ENCODE measurements around the gene SASH1. TPM values are rescaled to one million over a fixed set of nuclear protein-coding genes. Genes with fewer than 3 reads are reported as not detected.

The SASH1 gene
- total RNA-seq, 3 donors from 2014 or later: 107 to 304 (median 145) TPM

GRCh38 chr6:148464319-148465010 lies 121.8 kb downstream of the SASH1 start:
- TF ChIP-seq POLR2A (IDR thresholded peaks at IDR 0.05): no peak
- peak in 1 of 3 donors; percentile 54 for TF ChIP-seq POLR2AphosphoS5 (IDR thresholded peaks at IDR 0.05)
- TF ChIP-seq CTCF (IDR thresholded peaks at IDR 0.05): peak; percentile 87 to 92 (median 90)
- H3K27ac ChIP-seq: peak overlapping the region; percentile 56 to 67
- peaks cover 0 to 11% of the 10 kb centered on the region in 2 donors for H3K4me1 ChIP-seq
- no peaks in the 10 kb centered on the region for H3K36me3 ChIP-seq
- no peak overlapping the region for H3K4me3 ChIP-seq
- no peaks in the 10 kb centered on the region for H3K9me3 ChIP-seq
- intact Hi-C loops (cut with DNase I; ENCODE audit: low total_unique reads): no loop called here
- peak; percentile 68 to 69 for DNase-seq (ENCODE audit: low spot score in 2 of 2)
- H3K27me3 ChIP-seq: no peaks in the 10 kb centered on the region

- Histone ChIP-seq H3K4me1 (peaks cover 0 to 7% of the 10 kb centered on the region in 2 donors), H3K27me3 (no peaks in the 10 kb centered on the region), H3K36me3 (no peaks in the 10 kb centered on the region), H3K9me3 (no peaks in the 10 kb centered on the region), H3K4me3 (no peak overlapping the region), H3K27ac (peak overlapping the region in 1 of 2 donors; percentile 80)
- TF ChIP-seq CTCF (IDR thresholded peaks at IDR 0.05) (no peak), POLR2AphosphoS5 (IDR thresholded peaks at IDR 0.05) (no peak), POLR2A (IDR thresholded peaks at IDR 0.05) (no peak)
- intact Hi-C loops (cut with DNase I; ENCODE audit: low total_unique reads): no loop called here
- no peak for DNase-seq (ENCODE audit: low spot score in 2 of 2)
These were observed 122.3 kb downstream of the SASH1 start for GRCh38 chr6:148465011-148465335.

- Histone ChIP-seq H3K36me3 (no peaks in the 10 kb centered on the region), H3K27me3 (no peaks in the 10 kb centered on the region), H3K4me1 (peaks cover 0 to 7% of the 10 kb centered on the region in 2 donors), H3K9me3 (no peaks in the 10 kb centered on the region), H3K4me3 (no peak overlapping the region), H3K27ac (peak overlapping the region; percentile 68 to 80)
- DNase-seq (ENCODE audit: low spot score in 2 of 2): no peak
- TF ChIP-seq CTCF (IDR thresholded peaks at IDR 0.05): no peak
- TF ChIP-seq POLR2AphosphoS5 (IDR thresholded peaks at IDR 0.05): no peak
- no peak for TF ChIP-seq POLR2A (IDR thresholded peaks at IDR 0.05)
- intact Hi-C loops (cut with DNase I; ENCODE audit: low total_unique reads): no loop called here
These were observed 123.0 kb downstream of the SASH1 start for GRCh38 chr6:148465670-148466069.

- no peaks in the 10 kb centered on the region for H3K9me3 ChIP-seq
- H3K27me3 ChIP-seq: no peaks in the 10 kb centered on the region
- intact Hi-C loops (cut with DNase I; ENCODE audit: low total_unique reads): no loop called here
- H3K27ac ChIP-seq: peak overlapping the region; percentile 68 to 80
- no peaks in the 10 kb centered on the region for H3K36me3 ChIP-seq
- DNase-seq (ENCODE audit: low spot score in 2 of 2): no peak
- no peak overlapping the region for H3K4me3 ChIP-seq
- TF ChIP-seq POLR2A (IDR thresholded peaks at IDR 0.05) (no peak), POLR2AphosphoS5 (IDR thresholded peaks at IDR 0.05) (no peak), CTCF (IDR thresholded peaks at IDR 0.05) (no peak)
- H3K4me1 ChIP-seq: peaks cover 0 to 7% of the 10 kb centered on the region in 2 donors
These were observed 123.5 kb downstream of the SASH1 start for GRCh38 chr6:148466158-148466557.

GRCh38 chr6:148467926-148468325 lies 125.3 kb downstream of the SASH1 start:
- no peaks in the 10 kb centered on the region for H3K4me1 ChIP-seq

More at GRCh38 chr6:148467926-148468325, 125.3 kb downstream of the SASH1 start:
- H3K27ac ChIP-seq: peak overlapping the region; percentile 46 to 59
- H3K36me3 ChIP-seq: no peaks in the 10 kb centered on the region
- intact Hi-C loops (cut with DNase I; ENCODE audit: low total_unique reads): no loop called here
- DNase-seq (ENCODE audit: low spot score in 2 of 2): no peak
- H3K9me3 ChIP-seq: no peaks in the 10 kb centered on the region
- TF ChIP-seq POLR2AphosphoS5 (IDR thresholded peaks at IDR 0.05) (no peak), CTCF (IDR thresholded peaks at IDR 0.05) (no peak), POLR2A (IDR thresholded peaks at IDR 0.05) (no peak)
- H3K4me3 ChIP-seq: no peak overlapping the region
- no peaks in the 10 kb centered on the region for H3K27me3 ChIP-seq
